ENCODE measurements around the gene RIMBP2.

Gene RIMBP2

GRCh38 chr12:130504110-130504839 lies 211.8 kb downstream of the RIMBP2 start:
- DNase-seq (ENCODE audit: low read depth in 2 of 2): no peak

DNA sequence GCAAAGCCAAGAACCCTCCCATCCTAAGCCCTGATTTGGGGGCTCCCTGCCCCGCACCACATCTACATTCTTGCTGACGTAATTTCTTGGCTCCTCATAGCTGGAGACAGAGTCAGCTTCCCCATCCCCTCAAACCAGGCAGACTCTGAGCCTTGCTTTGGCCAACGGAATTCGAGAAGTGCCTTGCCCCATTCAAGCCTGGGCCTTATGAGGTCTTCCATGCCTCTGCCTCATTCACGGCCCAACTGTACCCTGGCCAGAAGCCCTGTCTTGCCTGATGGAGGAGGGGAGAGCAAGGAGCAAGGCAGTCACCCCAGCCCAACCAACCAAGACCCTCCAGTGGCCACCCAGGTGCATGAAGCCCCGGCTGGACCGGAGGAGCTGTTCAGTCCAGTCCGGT lies 214.3 kb downstream of the RIMBP2 start:
- DNase-seq (ENCODE audit: low read depth in 2 of 2): no peak

DNA sequence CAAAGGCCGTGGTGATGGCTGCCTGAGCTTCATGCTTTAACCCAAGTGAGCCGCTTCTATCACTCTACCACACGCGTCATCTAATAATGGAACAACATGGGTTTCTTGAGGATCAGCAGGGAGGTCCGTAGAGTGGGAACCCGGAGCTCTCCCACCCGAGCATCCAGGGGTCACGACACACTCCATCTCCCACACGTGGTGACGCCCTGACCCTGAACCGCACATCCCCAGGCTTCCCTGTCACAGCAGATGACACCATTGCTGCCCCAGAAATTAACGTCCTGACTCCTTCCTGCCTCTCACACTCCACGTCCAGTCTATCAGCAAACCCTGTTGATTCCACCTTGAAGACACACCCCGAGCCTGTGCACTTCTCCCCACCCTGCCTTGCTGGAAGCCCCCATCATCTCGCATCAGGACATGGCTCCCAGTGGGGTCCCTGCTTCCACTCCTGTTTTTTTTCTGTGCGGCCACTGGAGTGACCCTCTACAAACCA lies 215.2 kb downstream of the RIMBP2 start:
- no peak for DNase-seq (ENCODE audit: low read depth in 2 of 2)

- DNase-seq (ENCODE audit: low read depth in 2 of 2): no peak
Measured at GRCh38 chr12:130499474-130499873, 216.6 kb downstream of the RIMBP2 start.

DNA sequence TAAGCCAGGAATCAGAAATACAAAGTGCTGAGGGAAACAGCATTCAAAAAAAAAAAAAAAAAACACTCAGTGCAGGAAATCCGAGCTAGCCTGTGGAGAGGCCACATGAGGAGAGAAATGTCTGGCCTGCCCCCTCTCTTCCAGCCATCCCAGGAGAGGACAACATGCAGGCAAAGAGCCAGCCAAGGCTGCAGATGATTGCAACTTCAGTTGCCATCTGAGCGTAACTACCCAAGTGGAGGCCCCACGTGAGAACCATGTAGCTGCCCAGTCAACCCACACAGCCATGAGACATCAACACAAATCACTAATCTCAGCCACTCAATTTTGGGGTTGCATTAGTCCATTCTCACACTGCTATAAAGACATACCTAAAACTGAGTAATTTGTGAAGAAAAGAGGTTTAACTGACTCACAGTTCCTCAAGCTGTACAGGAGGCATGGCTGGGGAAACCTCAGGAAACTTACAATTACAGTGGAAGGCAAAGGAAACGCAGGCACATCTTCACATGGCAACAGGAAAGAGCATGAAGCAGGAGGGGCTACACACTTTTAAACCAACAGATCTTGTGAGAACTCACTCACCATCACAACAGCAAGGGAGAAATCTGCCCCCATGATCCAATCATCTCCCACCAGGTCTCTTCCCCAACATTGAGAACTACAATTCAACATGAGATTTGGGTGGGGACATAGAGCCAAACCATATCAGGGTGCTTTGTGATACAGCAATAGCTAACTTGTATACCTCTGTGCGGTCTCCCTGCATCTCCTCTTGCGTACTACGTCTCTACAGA lies 217.3 kb downstream of the RIMBP2 start:
- DNase-seq (ENCODE audit: low read depth in 2 of 2): no peak

GRCh38 chr12:130497991-130498390 lies 218.1 kb downstream of the RIMBP2 start:
- no peak for DNase-seq (ENCODE audit: low read depth in 2 of 2)

- DNase-seq (ENCODE audit: low read depth in 2 of 2): no peak
Measured at GRCh38 chr12:130497321-130497720, 218.8 kb downstream of the RIMBP2 start.

DNA sequence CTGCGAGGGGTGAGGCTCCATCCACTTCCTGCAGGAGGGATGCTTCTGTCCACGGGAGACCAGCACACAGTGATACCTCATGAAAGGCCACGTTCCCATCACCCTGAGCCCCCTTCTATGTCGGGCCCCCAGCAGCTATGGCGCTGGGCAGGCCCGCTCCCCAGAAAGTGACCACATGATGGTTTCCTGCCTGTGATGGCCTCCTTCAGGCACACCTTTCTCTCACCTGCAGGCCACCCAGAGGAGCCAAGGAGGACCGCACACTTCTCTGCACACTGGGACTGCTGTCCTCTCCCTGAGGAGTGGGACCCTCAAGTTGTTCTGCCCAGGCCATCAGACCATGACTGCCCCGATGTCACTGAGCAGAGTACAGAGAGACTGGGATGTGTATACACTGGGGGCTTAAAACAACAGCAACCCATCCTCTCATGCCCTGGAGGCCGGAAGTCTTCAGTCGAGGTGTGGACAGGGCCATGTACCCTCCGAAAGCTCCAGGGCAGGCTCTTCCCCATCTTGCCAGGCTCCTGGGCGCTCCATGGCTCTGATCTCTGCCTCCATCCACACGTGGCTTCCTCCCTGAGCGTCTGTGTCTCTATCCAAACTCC lies 219.5 kb downstream of the RIMBP2 start:
- DNase-seq (ENCODE audit: low read depth in 2 of 2): no peak

- DNase-seq (ENCODE audit: low read depth in 2 of 2): no peak
Measured at GRCh38 chr12:130495156-130495555, 220.9 kb downstream of the RIMBP2 start.

DNA sequence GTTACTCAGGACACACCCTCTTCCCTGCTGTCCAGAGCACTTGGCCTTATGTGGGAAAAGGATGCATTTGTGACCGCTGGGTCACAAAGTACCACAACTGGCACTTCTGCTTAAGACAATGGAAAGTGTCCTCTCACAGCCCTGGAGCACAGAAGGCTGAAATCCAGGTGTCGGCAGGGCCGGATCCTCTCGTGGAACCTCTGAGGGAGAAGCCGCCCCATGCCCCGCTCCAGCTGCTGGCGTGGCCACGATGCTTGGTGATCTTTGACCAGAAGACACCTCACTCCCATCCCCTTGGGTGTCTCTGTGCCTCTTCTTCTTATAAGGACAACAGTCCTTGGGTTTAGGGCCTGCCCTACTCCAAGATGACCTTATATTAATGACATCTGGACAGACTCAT lies 221.4 kb downstream of the RIMBP2 start:
- DNase-seq (ENCODE audit: low read depth in 2 of 2): no peak

- no peak for DNase-seq (ENCODE audit: low read depth in 2 of 2)
Measured at GRCh38 chr12:130493951-130494350, 222.1 kb downstream of the RIMBP2 start.

DNA sequence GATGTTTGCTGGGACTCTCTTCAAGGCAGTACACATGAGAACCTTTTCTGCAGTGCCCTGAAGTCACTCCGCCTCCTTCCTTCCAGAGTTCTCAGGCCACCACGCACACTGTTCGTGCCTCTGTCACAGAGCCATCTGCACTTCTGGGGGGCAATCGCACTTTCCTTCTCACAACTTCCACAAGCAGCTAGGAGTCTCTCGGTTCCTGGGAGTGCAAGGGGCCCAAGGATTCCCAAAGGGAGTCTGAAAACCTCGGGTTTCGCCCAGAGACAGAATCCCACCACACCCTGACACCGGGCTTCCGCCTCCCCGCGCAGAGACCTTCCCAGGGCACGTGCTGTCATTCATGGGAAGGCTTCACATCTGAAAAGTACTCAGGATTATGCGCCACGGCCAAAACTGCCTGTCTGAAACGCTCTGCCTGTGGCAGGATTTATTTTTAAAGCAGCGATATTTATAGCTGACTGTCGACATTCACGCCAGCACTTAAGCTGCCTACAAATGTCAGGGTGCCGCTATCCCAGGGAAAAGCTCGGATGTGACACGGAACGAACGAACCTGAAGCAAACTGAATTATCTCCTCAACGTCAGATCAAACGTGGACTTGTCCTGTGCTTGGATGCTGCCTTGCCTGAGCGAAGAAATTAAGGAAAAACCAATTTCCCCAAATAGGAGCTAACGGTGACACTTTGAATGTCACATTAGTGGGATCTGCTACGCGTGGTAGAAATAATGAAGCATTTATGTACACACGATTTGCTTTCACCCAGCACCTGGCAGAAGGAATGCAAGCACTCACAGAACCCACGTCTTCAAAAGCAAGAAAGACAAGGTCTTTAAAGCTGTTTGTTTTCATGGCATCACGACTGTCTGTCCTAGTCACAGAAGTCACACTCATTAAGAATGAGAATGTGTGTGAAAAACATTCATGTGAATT lies 224.4 kb downstream of the RIMBP2 start:
- no peak for DNase-seq (ENCODE audit: low read depth in 2 of 2)

- no peak for DNase-seq (ENCODE audit: low read depth in 2 of 2)
Measured at GRCh38 chr12:130490674-130491073, 225.4 kb downstream of the RIMBP2 start.

DNA sequence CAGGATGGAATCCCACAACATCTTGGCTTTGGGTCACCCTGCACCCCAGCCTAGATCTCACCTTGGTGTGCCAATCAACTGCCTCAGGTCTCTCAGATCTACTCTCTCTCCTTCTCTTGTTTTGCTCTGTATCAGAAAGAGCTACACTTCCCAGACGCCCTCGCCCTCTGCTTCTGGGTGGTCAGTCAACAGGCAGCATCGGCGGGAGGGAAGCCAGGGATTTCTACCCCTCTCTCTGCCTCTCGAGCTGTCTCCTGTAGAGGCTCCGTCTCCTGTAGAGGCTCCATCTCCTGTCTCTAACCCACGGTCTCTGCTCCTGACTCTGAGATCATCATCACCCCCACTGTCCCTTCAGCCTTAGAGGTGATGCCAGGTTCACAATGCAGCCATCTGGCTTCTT lies 226.8 kb downstream of the RIMBP2 start:
- DNase-seq (ENCODE audit: low read depth in 2 of 2): no peak

DNA sequence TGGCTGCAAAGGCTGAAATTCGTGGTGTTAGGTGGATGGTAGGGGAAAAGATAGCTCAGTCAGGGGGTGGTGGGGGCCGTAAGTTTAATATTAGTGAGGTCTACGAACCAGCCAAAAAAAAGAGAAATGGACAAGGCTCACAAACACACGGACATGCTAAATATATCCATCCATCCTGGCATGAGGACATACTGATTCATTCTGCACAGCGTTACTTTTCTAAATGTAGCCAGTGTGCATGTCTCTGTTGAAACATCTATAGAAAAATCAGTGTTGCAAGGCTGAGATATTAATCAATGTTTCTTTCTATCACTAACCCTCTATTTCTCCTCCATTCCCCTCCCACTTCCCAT lies 227.8 kb downstream of the RIMBP2 start:
- DNase-seq (ENCODE audit: low read depth in 2 of 2): no peak

DNA sequence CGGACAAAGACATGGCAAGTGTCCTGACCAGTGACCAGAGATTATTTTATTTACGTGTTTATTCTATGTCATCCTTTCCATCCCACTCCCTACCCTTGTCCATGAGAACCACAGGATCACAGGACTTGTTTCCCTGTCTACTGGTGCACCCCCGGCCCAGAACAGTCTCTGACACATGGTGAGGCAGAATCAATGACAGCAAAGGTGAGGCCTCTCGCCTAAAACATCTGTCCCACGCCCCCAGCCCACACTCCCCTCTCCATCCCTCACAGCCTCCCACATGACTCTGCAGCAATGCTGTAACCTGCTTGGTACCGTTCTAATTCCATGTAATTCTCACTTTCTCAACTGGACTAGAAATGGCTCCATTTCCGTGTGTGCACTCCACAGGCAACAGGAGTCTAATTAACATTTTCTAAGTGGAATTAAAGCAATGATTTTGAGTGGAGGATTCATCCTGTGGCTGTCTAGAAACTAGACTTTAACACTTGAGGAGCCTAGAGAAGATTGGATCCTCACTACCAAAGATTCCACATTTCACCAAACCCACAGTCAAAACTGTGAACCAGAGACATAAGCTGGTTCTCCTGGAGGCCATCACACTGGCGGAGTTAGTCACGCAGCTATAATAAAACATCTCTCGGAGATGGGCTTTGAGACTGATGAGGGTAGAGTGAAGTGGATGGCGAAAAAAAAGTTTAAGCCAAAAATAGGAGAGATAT lies 228.3 kb downstream of the RIMBP2 start:
- DNase-seq (ENCODE audit: low read depth in 2 of 2): no peak

- DNase-seq (ENCODE audit: low read depth in 2 of 2): no peak
Measured at GRCh38 chr12:130486891-130487416, 229.1 kb downstream of the RIMBP2 start.

GRCh38 chr12:130486146-130486435 lies 230.0 kb downstream of the RIMBP2 start:
- DNase-seq (ENCODE audit: low read depth in 2 of 2): no peak

GRCh38 chr12:130485291-130486145 lies 230.6 kb downstream of the RIMBP2 start:
- DNase-seq (ENCODE audit: low read depth in 2 of 2): no peak

- DNase-seq (ENCODE audit: low read depth in 2 of 2): no peak
Measured at GRCh38 chr12:130484221-130484620, 231.9 kb downstream of the RIMBP2 start.
